ENCODE measurements around the gene PSME3. TPM values are rescaled to one million over a fixed set of nuclear protein-coding genes. Genes with fewer than 3 reads are reported as not detected.

PSME3 gene
- total RNA-seq, 1 experiment from 2014 or later: 73.4 TPM

- H3K4me2 ChIP-seq (ENCODE audit: low read depth, low read length, poor library complexity, severe bottlenecking): no peak overlapping the region
- no peak overlapping the region for H3K4me3 ChIP-seq (ENCODE audit: low read length)
- H3K79me2 ChIP-seq (ENCODE audit: low read length): no peaks in the 10 kb centered on the region
- no peak overlapping the region for H2AFZ ChIP-seq (ENCODE audit: low read length)
- no peaks in the 10 kb centered on the region for H3K4me1 ChIP-seq (ENCODE audit: low read length)
- H3K27me3 ChIP-seq (ENCODE audit: low read length): no peaks in the 10 kb centered on the region
- no peak overlapping the region for H3K27ac ChIP-seq (ENCODE audit: low read length)
- H4K20me1 ChIP-seq (ENCODE audit: insufficient read depth, low read depth, low read length): no peaks in the 10 kb centered on the region
- H3K9ac ChIP-seq (ENCODE audit: low read length): no peak overlapping the region
- no peak for DNase-seq
- no peaks in the 10 kb centered on the region for H3K9me3 ChIP-seq (ENCODE audit: low read length)
- H3K36me3 ChIP-seq (ENCODE audit: insufficient read depth, low read length): peaks cover 21% of the 10 kb centered on the region; the same call in 1 of the 2 replicates
- H3K9me2 ChIP-seq (replicated peaks; ENCODE audit: insufficient read depth, low read length): no peaks in the 10 kb centered on the region
Measured at GRCh38 chr17:42806249-42806648, 26.9 kb upstream of the PSME3 start.

GRCh38 chr17:42809250-42809649 is 23.9 kb upstream of the PSME3 start:
- H4K20me1 ChIP-seq (ENCODE audit: insufficient read depth, low read depth, low read length): no peaks in the 10 kb centered on the region
- no peaks in the 10 kb centered on the region for H3K9me2 ChIP-seq (replicated peaks; ENCODE audit: insufficient read depth, low read length)
- peaks cover 26% of the 10 kb centered on the region; the same call in 1 of the 2 replicates for H3K36me3 ChIP-seq (ENCODE audit: insufficient read depth, low read length)
- H2AFZ ChIP-seq (ENCODE audit: low read length): no peak overlapping the region
- DNase-seq: no peak
- H3K27me3 ChIP-seq (ENCODE audit: low read length): no peaks in the 10 kb centered on the region
- no peak overlapping the region for H3K9ac ChIP-seq (ENCODE audit: low read length)
- H3K27ac ChIP-seq (ENCODE audit: low read length): no peak overlapping the region
- H3K4me1 ChIP-seq (ENCODE audit: low read length): no peaks in the 10 kb centered on the region
- no peaks in the 10 kb centered on the region for H3K79me2 ChIP-seq (ENCODE audit: low read length)
- H3K4me3 ChIP-seq (ENCODE audit: low read length): no peak overlapping the region
- no peak overlapping the region for H3K4me2 ChIP-seq (ENCODE audit: low read depth, low read length, poor library complexity, severe bottlenecking)
- H3K9me3 ChIP-seq (ENCODE audit: low read length): no peaks in the 10 kb centered on the region

GRCh38 chr17:42814633-42815399 is 18.4 kb upstream of the PSME3 start:
- Histone ChIP-seq H3K4me1 (ENCODE audit: low read length) (no peaks in the 10 kb centered on the region), H2AFZ (ENCODE audit: low read length) (no peak overlapping the region), H3K9me2 (replicated peaks; ENCODE audit: insufficient read depth, low read length) (no peaks in the 10 kb centered on the region), H3K27ac (ENCODE audit: low read length) (no peak overlapping the region), H4K20me1 (ENCODE audit: insufficient read depth, low read depth, low read length) (no peaks in the 10 kb centered on the region), H3K4me3 (ENCODE audit: low read length) (no peak overlapping the region), H3K79me2 (ENCODE audit: low read length) (no peaks in the 10 kb centered on the region), H3K9me3 (ENCODE audit: low read length) (no peaks in the 10 kb centered on the region), H3K36me3 (ENCODE audit: insufficient read depth, low read length) (peaks cover 47% of the 10 kb centered on the region), H3K4me2 (ENCODE audit: low read depth, low read length, poor library complexity, severe bottlenecking) (no peak overlapping the region), H3K9ac (ENCODE audit: low read length) (no peak overlapping the region), H3K27me3 (ENCODE audit: low read length) (no peaks in the 10 kb centered on the region)
- no peak for DNase-seq

GRCh38 chr17:42817866-42818265 is 15.3 kb upstream of the PSME3 start:
- no peak overlapping the region for H2AFZ ChIP-seq (ENCODE audit: low read length)
- H3K79me2 ChIP-seq (ENCODE audit: low read length): peaks cover 12% of the 10 kb centered on the region
- no peaks in the 10 kb centered on the region for H3K27me3 ChIP-seq (ENCODE audit: low read length)
- no peak overlapping the region for H3K4me2 ChIP-seq (ENCODE audit: low read depth, low read length, poor library complexity, severe bottlenecking)
- no peak for DNase-seq
- H3K36me3 ChIP-seq (ENCODE audit: insufficient read depth, low read length): peaks cover 39% of the 10 kb centered on the region
- H3K9ac ChIP-seq (ENCODE audit: low read length): no peak overlapping the region
- H3K4me1 ChIP-seq (ENCODE audit: low read length): peaks cover 7% of the 10 kb centered on the region
- H3K27ac ChIP-seq (ENCODE audit: low read length): no peak overlapping the region
- H3K9me3 ChIP-seq (ENCODE audit: low read length): no peaks in the 10 kb centered on the region
- H3K9me2 ChIP-seq (replicated peaks; ENCODE audit: insufficient read depth, low read length): no peaks in the 10 kb centered on the region
- no peak overlapping the region for H3K4me3 ChIP-seq (ENCODE audit: low read length)
- H4K20me1 ChIP-seq (ENCODE audit: insufficient read depth, low read depth, low read length): 0 out of 2 replicates have a peak, but pooled peaks cover 3% of the 10 kb centered on the region

GRCh38 chr17:42818379-42818778 is 14.8 kb upstream of the PSME3 start:
- H2AFZ ChIP-seq (ENCODE audit: low read length): no peak overlapping the region
- H3K9me2 ChIP-seq (replicated peaks; ENCODE audit: insufficient read depth, low read length): no peaks in the 10 kb centered on the region
- DNase-seq: no peak
- H3K4me2 ChIP-seq (ENCODE audit: low read depth, low read length, poor library complexity, severe bottlenecking): no peak overlapping the region
- H3K9ac ChIP-seq (ENCODE audit: low read length): no peak overlapping the region
- H4K20me1 ChIP-seq (ENCODE audit: insufficient read depth, low read depth, low read length): 0 out of 2 replicates have a peak, but pooled peaks cover 3% of the 10 kb centered on the region
- no peaks in the 10 kb centered on the region for H3K9me3 ChIP-seq (ENCODE audit: low read length)
- H3K36me3 ChIP-seq (ENCODE audit: insufficient read depth, low read length): peaks cover 39% of the 10 kb centered on the region
- no peaks in the 10 kb centered on the region for H3K27me3 ChIP-seq (ENCODE audit: low read length)
- no peak overlapping the region for H3K4me3 ChIP-seq (ENCODE audit: low read length)
- no peak overlapping the region for H3K27ac ChIP-seq (ENCODE audit: low read length)
- H3K79me2 ChIP-seq (ENCODE audit: low read length): peaks cover 18% of the 10 kb centered on the region
- H3K4me1 ChIP-seq (ENCODE audit: low read length): peaks cover 12% of the 10 kb centered on the region

- Histone ChIP-seq H3K27ac (ENCODE audit: low read length) (no peak overlapping the region), H3K27me3 (ENCODE audit: low read length) (no peaks in the 10 kb centered on the region)
- DNase-seq: peak; percentile 91
Measured at GRCh38 chr17:42819939-42820535, 13.2 kb upstream of the PSME3 start.

GRCh38 chr17:42821176-42821575 is 12.0 kb upstream of the PSME3 start:
- Histone ChIP-seq H3K4me3 (ENCODE audit: low read length) (no peak overlapping the region), H3K9me2 (replicated peaks; ENCODE audit: insufficient read depth, low read length) (no peaks in the 10 kb centered on the region), H3K9me3 (ENCODE audit: low read length) (no peaks in the 10 kb centered on the region), H3K4me2 (ENCODE audit: low read depth, low read length, poor library complexity, severe bottlenecking) (no peak overlapping the region), H3K79me2 (ENCODE audit: low read length) (peaks cover 25% of the 10 kb centered on the region), H3K27ac (ENCODE audit: low read length) (no peak overlapping the region), H3K4me1 (ENCODE audit: low read length) (peaks cover 19% of the 10 kb centered on the region), H4K20me1 (ENCODE audit: insufficient read depth, low read depth, low read length) (0 out of 2 replicates have a peak, but pooled peaks cover 3% of the 10 kb centered on the region), H3K36me3 (ENCODE audit: insufficient read depth, low read length) (peaks cover 36% of the 10 kb centered on the region), H2AFZ (ENCODE audit: low read length) (no peak overlapping the region), H3K9ac (ENCODE audit: low read length) (no peak overlapping the region), H3K27me3 (ENCODE audit: low read length) (no peaks in the 10 kb centered on the region)
- DNase-seq: no peak

More at GRCh38 chr17:42819939-42820535, 13.2 kb upstream of the PSME3 start:
- H3K9ac ChIP-seq (ENCODE audit: low read length): no peak overlapping the region
- no peaks in the 10 kb centered on the region for H3K9me3 ChIP-seq (ENCODE audit: low read length)
- 0 out of 2 replicates have a peak, but pooled peaks cover 3% of the 10 kb centered on the region for H4K20me1 ChIP-seq (ENCODE audit: insufficient read depth, low read depth, low read length)
- no peaks in the 10 kb centered on the region for H3K9me2 ChIP-seq (replicated peaks; ENCODE audit: insufficient read depth, low read length)
- H3K4me2 ChIP-seq (ENCODE audit: low read depth, low read length, poor library complexity, severe bottlenecking): no peak overlapping the region
- peaks cover 19% of the 10 kb centered on the region for H3K4me1 ChIP-seq (ENCODE audit: low read length)
- no peak overlapping the region for H3K4me3 ChIP-seq (ENCODE audit: low read length)
- H3K79me2 ChIP-seq (ENCODE audit: low read length): peaks cover 25% of the 10 kb centered on the region
- no peak overlapping the region for H2AFZ ChIP-seq (ENCODE audit: low read length)
- peaks cover 39% of the 10 kb centered on the region for H3K36me3 ChIP-seq (ENCODE audit: insufficient read depth, low read length)

GRCh38 chr17:42827472-42827871 is 5.7 kb upstream of the PSME3 start:
- Histone ChIP-seq H3K9ac (ENCODE audit: low read length) (no peak overlapping the region), H3K9me3 (ENCODE audit: low read length) (no peaks in the 10 kb centered on the region), H3K4me3 (ENCODE audit: low read length) (no peak overlapping the region), H3K4me1 (ENCODE audit: low read length) (peaks cover 24% of the 10 kb centered on the region), H3K27ac (ENCODE audit: low read length) (no peak overlapping the region), H3K9me2 (replicated peaks; ENCODE audit: insufficient read depth, low read length) (no peaks in the 10 kb centered on the region), H3K27me3 (ENCODE audit: low read length) (no peaks in the 10 kb centered on the region), H2AFZ (ENCODE audit: low read length) (no peak overlapping the region), H3K36me3 (ENCODE audit: insufficient read depth, low read length) (no peaks in the 10 kb centered on the region), H4K20me1 (ENCODE audit: insufficient read depth, low read depth, low read length) (no peaks in the 10 kb centered on the region), H3K4me2 (ENCODE audit: low read depth, low read length, poor library complexity, severe bottlenecking) (no peak overlapping the region), H3K79me2 (ENCODE audit: low read length) (peaks cover 20% of the 10 kb centered on the region)
- DNase-seq: no peak
